ENCODE data around the gene RBCK1. TPM values are rescaled to one million over a fixed set of nuclear protein-coding genes. Genes with fewer than 3 reads are reported as not detected.

The RBCK1 gene
- total RNA-seq (2013) = 81.4 TPM
- polyA plus RNA-seq (100 to 1,000 TPM in 1 of 3 donors, 10 to 100 TPM in 2; 66.8 to 110 (median 70.8) TPM), polyA minus RNA-seq (56.7 and 88.1 TPM in 2 replicates), total RNA-seq (27.8 to 61.9 (median 41.2) reads per million in 11 experiments)

- H3K4me3 Mint-ChIP-seq = peak within 1 kb of the TSS; percentile 88 to 92
- Histone ChIP-seq H3K4me2 (replicated peaks; ENCODE audit: extremely low read depth, low read length, poor library complexity, severe bottlenecking) (peak within 1 kb of the TSS; percentile 95), H3K36me3 (replicated peaks in 1 of 2; ENCODE audit: control insufficient read depth in 1 of 2, insufficient read depth in 2 of 2, low read length in 2 of 2) (peaks cover 8 to 35% of the 10 kb centered on the region in 2 donors), H3K27ac (ENCODE audit: low read depth in 1 of 2, low read length in 2 of 2) (peak within 1 kb of the TSS; percentile 69 to 95), H3K4me1 (ENCODE audit: control insufficient read depth in 1 of 2, insufficient read depth in 2 of 2, low read length in 2 of 2) (peaks cover 21 to 26% of the 10 kb centered on the region in 2 donors), H3K9ac (ENCODE audit: insufficient read depth, low read length, poor library complexity, severe bottlenecking) (peak within 1 kb of the TSS; percentile 95), H3K79me2 (ENCODE audit: insufficient read depth, low read length) (peaks cover 39% of the 10 kb centered on the region), H3K4me3 (replicated peaks in 1 of 3; ENCODE audit: low read depth in 2 of 3, low read length in 3 of 3) (peak within 1 kb of the TSS; percentile 67 to 99 (median 69)), H3K9me3 (replicated peaks in 1 of 2; ENCODE audit: control insufficient read depth in 1 of 2, insufficient read depth in 1 of 2, low read length in 2 of 2) (peaks cover 0 to 6% of the 10 kb centered on the region in 2 donors), H2AFZ (ENCODE audit: insufficient read depth, low read depth, low read length, poor library complexity, severe bottlenecking) (peak within 1 kb of the TSS; percentile 93), H3K27me3 (ENCODE audit: control insufficient read depth in 2 of 2, insufficient read depth in 2 of 2, low read length in 2 of 2) (no peaks in the 10 kb centered on the region), H4K20me1 (ENCODE audit: insufficient read depth, low read length) (peaks cover 29% of the 10 kb centered on the region)
- TF ChIP-seq CTCF (IDR thresholded peaks at IDR 0.05) = no peak
- H3K4me1 Mint-ChIP-seq = peaks cover 31% of the 10 kb centered on the region
- peak; percentile 75 to 84 (median 81) for DNase-seq
- intact Hi-C loops (cut with micrococcal nuclease) = loop anchor here (2.0 to 10.0 kb wide), 4 partner anchors 36 to 54 kb away; partner anchors contain the start of gene TBC1D20 (in 2 of the 2)
- WGBS (ENCODE audit: insufficient coverage) = under 1% methylated on average over 55 of the region's 87 CpGs
- peaks cover 1 to 7% (median 4%) of the 10 kb centered on the region in 7 donors for H3K9me3 Mint-ChIP-seq
- H3K36me3 Mint-ChIP-seq = peaks cover 29 to 36% of the 10 kb centered on the region in 2 donors
- H3K27me3 Mint-ChIP-seq (ENCODE audit: low read depth in 3 of 3) = peaks cover 1 to 4% (median 3%) of the 10 kb centered on the region in 3 donors
- H3K27ac Mint-ChIP-seq = peak within 1 kb of the TSS; percentile 81 to 92 (median 83)
Observed at GRCh38 chr20:407953-408842, at the start of gene RBCK1. RBCK1 (plus strand) TSS chr20:408299; CDS start chr20:408758, 459 bp downstream.

GRCh38 chr20:358891-359555 is 49.1 kb upstream of the RBCK1 start:
- Mint-ChIP-seq H3K27ac (peak overlapping the region in 1 of 7 donors; percentile 40), H3K4me3 (no peak overlapping the region), H3K9me3 (peaks cover 0 to 4% (median 0%) of the 10 kb centered on the region in 7 donors), H3K36me3 (no peaks in the 10 kb centered on the region), H3K27me3 (ENCODE audit: low read depth in 3 of 3) (peaks cover 0 to 7% (median 4%) of the 10 kb centered on the region in 3 donors), H3K4me1 (peaks cover 24% of the 10 kb centered on the region)
- intact Hi-C loops (cut with micrococcal nuclease) = loop anchor here in 1 of 2 donors (10.0 kb wide), 1 partner anchor 46 kb away; the partner anchor contains the start of gene RBCK1
- H4K20me1 ChIP-seq (ENCODE audit: insufficient read depth, low read length) = no peaks in the 10 kb centered on the region
- H2AFZ ChIP-seq (ENCODE audit: insufficient read depth, low read depth, low read length, poor library complexity, severe bottlenecking) = no peak overlapping the region
- H3K4me1 ChIP-seq (ENCODE audit: control insufficient read depth in 1 of 2, insufficient read depth in 2 of 2, low read length in 2 of 2) = peaks cover 17 to 19% of the 10 kb centered on the region in 2 donors
- DNase-seq = no peak
- H3K27ac ChIP-seq (ENCODE audit: low read depth in 1 of 2, low read length in 2 of 2) = no peak overlapping the region
- no peak overlapping the region for H3K9ac ChIP-seq (ENCODE audit: insufficient read depth, low read length, poor library complexity, severe bottlenecking)
- H3K4me3 ChIP-seq (replicated peaks in 1 of 3; ENCODE audit: low read depth in 2 of 3, low read length in 3 of 3) = no peak overlapping the region
- no peak overlapping the region for H3K4me2 ChIP-seq (replicated peaks; ENCODE audit: extremely low read depth, low read length, poor library complexity, severe bottlenecking)
- no peaks in the 10 kb centered on the region for H3K36me3 ChIP-seq (replicated peaks in 1 of 2; ENCODE audit: control insufficient read depth in 1 of 2, insufficient read depth in 2 of 2, low read length in 2 of 2)
- TF ChIP-seq CTCF (IDR thresholded peaks at IDR 0.05) = no peak
- no peaks in the 10 kb centered on the region for H3K27me3 ChIP-seq (ENCODE audit: control insufficient read depth in 2 of 2, insufficient read depth in 2 of 2, low read length in 2 of 2)
- H3K79me2 ChIP-seq (ENCODE audit: insufficient read depth, low read length) = no peaks in the 10 kb centered on the region
- no peaks in the 10 kb centered on the region for H3K9me3 ChIP-seq (replicated peaks in 1 of 2; ENCODE audit: control insufficient read depth in 1 of 2, insufficient read depth in 1 of 2, low read length in 2 of 2)
- WGBS (ENCODE audit: insufficient coverage) = no CpG with 5 or more reads among the region's 4 CpGs

Data from CD14-positive monocyte (primary cell).